Right lobe of liver (tissue), 6 donors: ENCODE data around the gene UBTD2. TPM values are rescaled to one million over a fixed set of nuclear protein-coding genes. Genes with fewer than 3 reads are reported as not detected.
A peak's percentile ranks its signal among the peaks of the same experiment; 100 is the strongest.

Experiments
- ATAC-seq, 4 donors: fragments of 200-7000 bp; cut with Tn5 transposase; one replicate each; pipeline ENCODE4 v1.9.1; 2020; ENCODE audit warnings: mild to moderate bottlenecking in 4 of 4, moderate library complexity in 4 of 4
- DNase-seq, 3 donors: peaks; one replicate each; pipeline ENCODE4 v3.0.0-alpha.2; 2020
- H3K27ac ChIP-seq, 3 donors: fragments of 200-600 bp; one replicate each; pipeline ENCODE4 v1.8.0; 2022
- H3K27me3 ChIP-seq, 2 donors: fragments of 200-600 bp; one replicate each; pipeline ENCODE4 v1.8.0; 2022
- H3K36me3 ChIP-seq, 4 donors: fragments of 200-600 bp; sonication (generic) in 1 of 4; one replicate each; pipeline versions ENCODE4 v1.5.1 to v1.8.0; 2017 to 2022; ENCODE audit warnings: control low read depth in 1 of 4
- H3K4me1 ChIP-seq, 4 donors: fragments of 200-600 bp; sonication (generic) in 1 of 4; one replicate each; pipeline versions ENCODE4 v1.5.1 to v1.8.0; 2017 to 2022; ENCODE audit warnings: control low read depth in 1 of 4
- H3K4me3 ChIP-seq, 3 donors: fragments of 200-600 bp; one replicate each; pipeline ENCODE4 v1.8.0; 2022
- H3K9me3 ChIP-seq, 4 donors: fragments of 200-600 bp; sonication (generic) in 1 of 4; one replicate each; pipeline versions ENCODE4 v1.5.1 to v1.8.0; 2017 to 2022; ENCODE audit warnings: control low read depth in 1 of 4
- CTCF ChIP-seq, 4 donors: fragments of 200-600 bp in 3 of 4; fragments of 450-650 bp in 1 of 4; IDR thresholded peaks; one replicate each; pipeline versions ENCODE4 v1.5.1 to v1.8.0; 2016 to 2022; ENCODE audit warnings: antibody characterized with exemption in 4 of 4, mild to moderate bottlenecking in 2 of 4
- POLR2A ChIP-seq: fragments of 450-650 bp; IDR thresholded peaks from one replicate; pipeline ENCODE4 v1.6.1; 2017; ENCODE audit warnings: antibody characterized with exemption, mild to moderate bottlenecking
- WGBS: methylation state at CpG from one replicate; pipeline ENCODE4 v1.1.6; 2018; ENCODE audit warnings: low coverage, low lambda C conversion rate; ENCODE audit not compliant: insufficient coverage; ENCODE audit errors: missing lambda C conversion rate; 5-methylcytosine and 5-hydroxymethylcytosine counted together
- intact Hi-C, 2 donors: fragments of 100-400 bp; cut with DNase I; formaldehyde crosslinking; loops; one replicate each; pipeline versions ENCODE4 v1.11.2 to v1.14.1; 2022
- total RNA-seq, 6 experiments: library from RNA; depleted of rRNA in 2 of 6; stranded (reverse); fragments of >200 nt in 2 of 6; fragmentation: NEBNext Ultra II Directional in 3 of 6; extraction: Animal tissue kit (Norgen Biotek cat#: 25700) in 3 of 6; gene quantifications; one replicate each; pipeline versions ENCODE4 v1.1.0 to v1.2.4, GENCODE V29; 2016 to 2023
- donor health status: DM: no; HTN: yes; CAD: no.
- donor health status: DM: no; HTN: no; CAD: no.
- donor health status: DM: no; HTN: no; CAD: no.
- donor health status: DM: no; HTN: yes; CAD: no.
- donor health status: DM: no; HTN: yes; CAD: no.

The UBTD2 gene
- total RNA-seq, 6 experiments from 2014 or later = 6.7 to 11.7 (median 9.2) TPM

GRCh38 chr5:172189693-172190296 lies 93.8 kb downstream of the UBTD2 start:
- no peak for ATAC-seq
- no peak for TF ChIP-seq CTCF (IDR thresholded peaks at IDR 0.05)
- TF ChIP-seq POLR2A = no peak
- Histone ChIP-seq H3K4me1 (no peaks in the 10 kb centered on the region), H3K9me3 (no peaks in the 10 kb centered on the region), H3K27me3 (no peaks in the 10 kb centered on the region), H3K27ac (no peak overlapping the region), H3K36me3 (no peaks in the 10 kb centered on the region), H3K4me3 (no peak overlapping the region)
- intact Hi-C loops = loop anchor here in 1 of 2 donors (2.0 kb wide), 1 partner anchor 83 kb away; no protein-coding TSS in a partner anchor
- 60% methylated on average over 2 of the region's 3 CpGs for WGBS
- DNase-seq = no peak

GRCh38 chr5:172188893-172189692 lies 94.5 kb downstream of the UBTD2 start:
- Histone ChIP-seq H3K4me3 (peak overlapping the region; percentile 55 to 87 (median 87)), H3K27me3 (no peaks in the 10 kb centered on the region), H3K36me3 (no peaks in the 10 kb centered on the region), H3K4me1 (no peaks in the 10 kb centered on the region), H3K27ac (peak overlapping the region in 1 of 3 donors; percentile 73), H3K9me3 (no peaks in the 10 kb centered on the region)
- ATAC-seq (no peak), DNase-seq (no peak)
- TF ChIP-seq CTCF (IDR thresholded peaks at IDR 0.05) (no peak), POLR2A (no peak)
- intact Hi-C loops = loop anchor here in 1 of 2 donors (2.0 kb wide), 1 partner anchor 82 kb away; no protein-coding TSS in a partner anchor
- 32% methylated on average over 26 of the region's 30 CpGs for WGBS

GRCh38 chr5:172188033-172188892 lies 95.3 kb downstream of the UBTD2 start, which contains the start of gene STK10:
TSS of gene STK10 (minus strand) at chr5:172188224. CDS start at chr5:172188042, 182 bp downstream.
- peak within 1 kb of the TSS; percentile 55 to 87 (median 87) for H3K4me3 ChIP-seq
- WGBS = 0% methylated on average over 11 of the region's 102 CpGs
- intact Hi-C loops = loop anchor here in 1 of 2 donors (2.0 kb wide), 1 partner anchor 81 kb away; no protein-coding TSS in a partner anchor

More at GRCh38 chr5:172188033-172188892, 95.3 kb downstream of the UBTD2 start, which contains the start of gene STK10:
- Histone ChIP-seq H3K9me3 (no peaks in the 10 kb centered on the region), H3K4me1 (no peaks in the 10 kb centered on the region), H3K36me3 (no peaks in the 10 kb centered on the region), H3K27me3 (no peaks in the 10 kb centered on the region), H3K27ac (peak within 1 kb of the TSS; percentile 60 to 82 (median 73))
- TF ChIP-seq CTCF (IDR thresholded peaks at IDR 0.05) (peak; percentile 88 to 95 (median 90)), POLR2A (peak; percentile 85)
- ATAC-seq = peak; percentile 91 to 96 (median 92)
- peak; percentile 97 for DNase-seq
